Adrenal gland (tissue), 5 donors: ENCODE measurements around the gene NBL1.

Experiments
- CTCF ChIP-seq, 6 experiments: fragments of 450-650 bp in 4 of 6; fragments of 200-600 bp in 2 of 6; sonication (generic) in 1 of 6; IDR thresholded peaks; 1 replicate in 5 of 6; 2 replicates in 1 of 6; pipeline versions ENCODE4 v1.5.1 to v1.8.0; 2016 to 2021; ENCODE audit warnings: antibody characterized with exemption in 6 of 6, mild to moderate bottlenecking in 2 of 6, moderate library complexity in 1 of 6
- POLR2A ChIP-seq, 2 donors: fragments of 450-650 bp; IDR thresholded peaks; one replicate each; pipeline ENCODE4 v1.6.1; 2017; ENCODE audit warnings: antibody characterized with exemption in 2 of 2, mild to moderate bottlenecking in 2 of 2, moderate library complexity in 1 of 2
- donor health status: DM: no; HTN: no; CAD: no.

DNA sequence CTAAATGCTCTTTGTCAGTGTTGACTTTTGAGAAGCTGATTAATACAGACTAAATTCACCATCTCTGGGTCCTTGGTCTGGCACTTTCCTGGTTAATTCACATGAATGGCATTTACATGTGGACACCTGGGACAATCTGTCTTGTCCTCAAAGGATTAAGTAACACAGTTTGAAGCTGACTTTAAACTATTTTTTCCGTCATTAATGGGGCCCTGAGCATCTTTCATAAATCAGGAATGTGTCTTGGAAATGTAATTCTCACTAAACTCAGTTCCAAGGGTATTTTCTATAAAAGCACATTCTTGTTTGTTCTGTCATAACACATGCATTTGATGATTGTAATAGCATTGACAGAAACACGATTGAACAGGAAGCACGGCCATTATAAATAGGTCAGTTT lies 26.7 kb upstream of the NBL1 start:
- TF ChIP-seq CTCF (IDR thresholded peaks at IDR 0.05) (no peak), POLR2A (IDR thresholded peaks at IDR 0.05) (no peak)
